Measurements from ENCODE around the gene ABCA10. TPM values are rescaled to one million over a fixed set of nuclear protein-coding genes. Genes with fewer than 3 reads are reported as not detected.

Gene ABCA10
- total and polyA plus RNA-seq, 2 of the 8 experiments (the other 6 are each of a cell fraction or from before 2014, with no cell fraction given) = not detected

- no peak overlapping the region for H3K4me2 ChIP-seq (ENCODE audit: insufficient read depth in 1 of 2, low read depth in 2 of 2, low read length in 2 of 2)
- H2AK5ac ChIP-seq (ENCODE audit: low read depth, low read length) = no peak overlapping the region
- no peaks in the 10 kb centered on the region for H3K27me3 ChIP-seq (replicated peaks in 1 of 4; ENCODE audit: control insufficient read depth in 3 of 4, extremely low read depth in 1 of 4, insufficient read depth in 3 of 4, low read length in 3 of 4)
- FAIRE-seq = no peak
- POLR2A ChIA-PET (ENCODE audit: partially characterized antibody) = no interaction called here
- H3K23ac ChIP-seq (ENCODE audit: insufficient read length) = no peak overlapping the region
- no peak overlapping the region for H3K14ac ChIP-seq (ENCODE audit: insufficient read length)
- H3K36me3 ChIP-seq (ENCODE audit: control insufficient read depth in 2 of 4, insufficient read depth in 4 of 4, low read length in 3 of 4) = no peaks in the 10 kb centered on the region; a peak in 1 of 8 replicates
- CTCF ChIA-PET (ENCODE audit: partially characterized antibody) = no interaction called here
- no peak overlapping the region for H4K8ac ChIP-seq (ENCODE audit: extremely low read depth, insufficient read depth, low read length)
- H3K18ac ChIP-seq (ENCODE audit: extremely low read depth, low read length) = no peak overlapping the region
- no peaks in the 10 kb centered on the region for H3K79me1 ChIP-seq (ENCODE audit: low read depth, low read length)
- no peak overlapping the region for H3K9ac ChIP-seq (replicated peaks in 1 of 4; ENCODE audit: extremely low read depth in 1 of 4, low read depth in 3 of 4, low read length in 3 of 4)
- H3K9me3 ChIP-seq (ENCODE audit: insufficient read depth in 2 of 2, low read depth in 1 of 2, low read length in 1 of 2) = peaks cover 0 to 10% of the 10 kb centered on the region in 2 experiments; a peak in 1 of 4 replicates
- H3K79me2 ChIP-seq (ENCODE audit: control insufficient read depth in 1 of 2, insufficient read depth in 2 of 2, low read length in 2 of 2) = no peaks in the 10 kb centered on the region
- H4K20me1 ChIP-seq (replicated peaks in 1 of 2; ENCODE audit: control insufficient read depth in 1 of 2, insufficient read depth in 2 of 2, low read length in 2 of 2) = no peaks in the 10 kb centered on the region
- no peak overlapping the region for H2BK20ac ChIP-seq (ENCODE audit: low read length)
- no peak overlapping the region for H2BK120ac ChIP-seq (replicated peaks; ENCODE audit: low read depth, low read length)
- H2AFZ ChIP-seq (ENCODE audit: low read length) = 0 out of 2 replicates have a peak overlapping the region, but pooled peaks have one; percentile 36
- H3K56ac ChIP-seq (replicated peaks; ENCODE audit: insufficient read length, low read depth, low read length) = no peak overlapping the region
- no peak for DNase-seq (ENCODE audit: low read depth in 1 of 2, low spot score in 2 of 2)
- H2BK15ac ChIP-seq (ENCODE audit: low read length) = no peak overlapping the region
- H3K4me3 ChIP-seq (ENCODE audit: extremely low read depth in 1 of 4, insufficient read depth in 2 of 4, low read depth in 3 of 4, low read length in 4 of 4) = no peak overlapping the region
- H4K91ac ChIP-seq (replicated peaks; ENCODE audit: insufficient read length, low read length) = no peak overlapping the region
- H3K23me2 ChIP-seq (ENCODE audit: low read depth, low read length) = no peaks in the 10 kb centered on the region
- H2BK12ac ChIP-seq (ENCODE audit: low read depth, low read length) = no peak overlapping the region
- no peak overlapping the region for H3K27ac ChIP-seq (ENCODE audit: low read depth, low read length)
- no peak overlapping the region for H2BK5ac ChIP-seq (ENCODE audit: low read depth, low read length)
- no peaks in the 10 kb centered on the region for H3K4me1 ChIP-seq (replicated peaks in 1 of 4; ENCODE audit: control insufficient read depth in 3 of 4, insufficient read depth in 4 of 4, low read length in 3 of 4)
- H4K5ac ChIP-seq (ENCODE audit: insufficient read length, low read depth, low read length) = no peak overlapping the region
- H3K4ac ChIP-seq (replicated peaks; ENCODE audit: insufficient read length, low read depth, low read length) = no peak overlapping the region
- TF ChIP-seq YY1 (IDR thresholded peaks at IDR 0.05; ENCODE audit: low read depth, low read length) (no peak), TCF12 (IDR thresholded peaks at IDR 0.05; ENCODE audit: low read depth, low read length) (no peak), SP4 (IDR thresholded peaks at IDR 0.05; ENCODE audit: low read length) (no peak), BRCA1 (IDR thresholded peaks at IDR 0.05; ENCODE audit: low read depth, low read length) (no peak), SIN3A (conservative IDR thresholded peaks at IDR 0.05 in 1 of 2, IDR thresholded peaks at IDR 0.05 in 1 of 2; ENCODE audit: low read depth in 1 of 2, low read length in 2 of 2) (no peak), CTBP2 (IDR thresholded peaks at IDR 0.05; ENCODE audit: borderline replicate concordance, insufficient read depth, insufficient read length, low read length) (no peak), CEBPB (IDR thresholded peaks at IDR 0.05; ENCODE audit: low read depth, low read length) (no peak), HDAC2 (IDR thresholded peaks at IDR 0.05; ENCODE audit: borderline replicate concordance in 1 of 2, low read depth in 2 of 2, low read length in 2 of 2) (no peak)
Observed at GRCh38 chr17:69192754-69193153, 35.9 kb downstream of the ABCA10 start.
